GM21526 (cell line): ENCODE data around the gene FOXP1.

Experiments used
- ATAC-seq: cut with Tn5 transposase; IDR thresholded peaks from one replicate; pipeline ENCODE4 v1.9.1; 2021; ENCODE audit warnings: moderate library complexity; ENCODE audit not compliant: unreplicated experiment, low FRiP score

Gene FOXP1

DNA sequence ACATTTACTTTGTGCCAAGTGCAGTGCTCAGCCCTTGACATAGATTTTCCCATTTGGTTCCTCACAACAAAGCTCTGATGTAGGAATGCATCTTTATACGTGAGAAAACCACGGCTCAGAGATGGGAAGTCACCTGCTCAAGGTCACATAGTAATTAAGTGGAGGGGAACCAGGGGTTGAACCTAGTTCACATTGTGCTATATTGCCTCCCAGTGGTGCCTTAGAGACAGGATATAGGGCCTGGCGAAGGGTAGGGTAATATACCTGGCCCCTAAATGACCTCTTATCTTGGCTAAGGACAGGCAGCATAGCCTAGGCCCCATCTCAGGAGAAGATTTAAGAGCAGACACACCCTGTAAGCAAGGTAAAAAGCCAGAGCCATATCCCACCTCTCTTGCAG lies 71.5 kb downstream of the FOXP1 start:
- no peak for ATAC-seq

GRCh38 chr3:71511446-71511845 lies 72.1 kb downstream of the FOXP1 start:
- ATAC-seq = no peak

DNA sequence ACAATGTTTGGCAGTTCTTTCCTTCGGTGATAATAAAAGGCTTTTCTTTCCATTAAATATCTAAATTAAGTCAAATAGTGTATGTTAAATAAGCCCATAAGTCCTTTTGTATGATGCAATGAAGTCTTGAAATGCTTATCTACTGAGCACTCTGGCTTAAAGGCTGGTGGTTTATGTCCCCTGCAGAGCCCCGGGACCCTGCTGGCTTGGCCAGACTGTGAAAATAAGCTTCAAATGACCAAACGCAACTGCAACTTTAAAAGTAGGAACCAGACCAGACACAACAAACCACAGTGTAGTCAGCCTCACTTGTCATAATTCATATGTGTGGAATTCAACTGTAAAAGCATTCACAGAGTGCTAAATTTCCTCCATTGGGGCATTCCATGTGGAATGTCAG lies 72.5 kb downstream of the FOXP1 start:
- ATAC-seq = no peak

DNA sequence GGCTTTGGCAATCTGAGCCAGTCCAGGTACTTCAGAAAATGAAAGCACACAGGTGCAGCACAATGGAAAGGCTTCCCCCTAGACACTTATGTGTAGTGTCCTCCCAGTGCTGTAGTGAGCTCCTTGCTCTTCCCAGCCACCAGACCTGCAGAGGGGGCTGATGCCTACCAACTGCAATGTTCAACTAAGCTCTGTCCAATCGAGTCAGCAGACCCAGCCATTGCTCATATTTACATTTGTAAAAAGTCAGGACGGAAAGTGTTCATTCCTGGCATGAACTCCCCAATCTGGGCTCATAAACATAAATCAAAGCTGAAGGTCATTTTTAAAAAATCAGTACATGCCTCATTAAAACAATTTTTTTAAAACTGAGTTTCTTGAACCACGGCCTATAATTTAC lies 73.0 kb downstream of the FOXP1 start:
- ATAC-seq = no peak

- ATAC-seq = no peak
Observed at GRCh38 chr3:71509066-71509465, 74.5 kb downstream of the FOXP1 start.

DNA sequence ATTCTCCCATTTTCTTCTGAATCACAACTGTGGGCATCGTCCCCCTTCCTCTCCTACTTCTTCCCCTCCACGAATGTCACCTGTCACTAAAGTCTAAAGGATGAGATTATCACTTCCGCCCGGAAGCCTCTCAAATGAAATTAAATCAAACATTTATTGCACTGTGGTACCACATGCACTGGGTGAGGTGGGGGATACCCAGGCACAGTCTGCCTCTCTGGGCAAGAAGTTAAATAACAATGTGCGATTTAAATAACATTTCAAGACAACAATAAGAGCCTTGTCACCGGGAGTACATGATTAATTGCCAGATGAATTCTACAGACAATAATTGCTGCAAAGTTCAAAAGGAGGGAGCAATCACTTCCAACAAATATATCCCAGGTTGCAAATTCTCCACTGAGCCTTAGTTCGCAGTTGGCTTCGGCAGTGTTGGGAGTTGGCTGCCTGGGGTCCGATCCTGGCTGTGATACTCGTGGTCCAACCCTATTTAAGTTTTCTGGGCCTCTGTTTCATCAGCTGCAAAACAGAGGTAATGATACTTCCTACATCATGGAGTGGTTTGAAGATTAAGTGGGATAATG lies 77.7 kb downstream of the FOXP1 start:
- ATAC-seq = no peak

DNA sequence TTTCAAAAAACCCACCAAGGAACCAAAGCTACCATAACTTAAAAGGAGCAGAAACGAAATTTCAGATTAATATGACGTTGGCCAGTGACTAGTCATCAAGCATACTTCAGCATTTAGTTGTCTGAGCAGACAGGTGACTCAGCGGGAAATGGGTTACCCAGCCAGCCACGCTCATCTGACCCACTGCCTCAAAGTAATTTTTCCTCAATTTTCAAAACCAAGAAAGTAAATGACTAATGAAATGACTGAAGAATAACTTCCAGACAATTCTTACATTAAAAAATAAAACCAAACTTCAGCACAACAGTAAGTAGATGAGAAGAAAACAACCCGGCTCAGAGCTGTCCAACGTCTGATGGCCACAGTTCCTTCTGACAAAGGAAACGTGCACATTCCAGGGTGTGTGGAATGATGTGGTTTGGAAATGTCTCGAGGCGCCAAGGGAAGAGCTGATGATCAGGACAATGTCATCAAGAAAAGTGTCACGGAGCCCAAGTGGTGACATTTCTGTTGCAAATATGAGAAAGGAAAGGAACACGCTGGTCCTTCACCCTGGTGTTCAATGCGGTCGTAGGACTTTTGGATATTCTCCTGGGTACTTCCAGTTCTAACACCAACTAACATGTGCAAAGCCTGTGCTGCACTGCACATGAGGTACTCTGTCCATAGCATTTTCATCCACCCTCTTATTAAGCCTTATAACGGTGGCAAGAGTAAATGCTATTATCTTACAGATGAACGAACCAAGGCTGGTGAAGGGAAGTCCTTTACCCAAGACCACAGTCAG lies 79.1 kb downstream of the FOXP1 start:
- no peak for ATAC-seq

DNA sequence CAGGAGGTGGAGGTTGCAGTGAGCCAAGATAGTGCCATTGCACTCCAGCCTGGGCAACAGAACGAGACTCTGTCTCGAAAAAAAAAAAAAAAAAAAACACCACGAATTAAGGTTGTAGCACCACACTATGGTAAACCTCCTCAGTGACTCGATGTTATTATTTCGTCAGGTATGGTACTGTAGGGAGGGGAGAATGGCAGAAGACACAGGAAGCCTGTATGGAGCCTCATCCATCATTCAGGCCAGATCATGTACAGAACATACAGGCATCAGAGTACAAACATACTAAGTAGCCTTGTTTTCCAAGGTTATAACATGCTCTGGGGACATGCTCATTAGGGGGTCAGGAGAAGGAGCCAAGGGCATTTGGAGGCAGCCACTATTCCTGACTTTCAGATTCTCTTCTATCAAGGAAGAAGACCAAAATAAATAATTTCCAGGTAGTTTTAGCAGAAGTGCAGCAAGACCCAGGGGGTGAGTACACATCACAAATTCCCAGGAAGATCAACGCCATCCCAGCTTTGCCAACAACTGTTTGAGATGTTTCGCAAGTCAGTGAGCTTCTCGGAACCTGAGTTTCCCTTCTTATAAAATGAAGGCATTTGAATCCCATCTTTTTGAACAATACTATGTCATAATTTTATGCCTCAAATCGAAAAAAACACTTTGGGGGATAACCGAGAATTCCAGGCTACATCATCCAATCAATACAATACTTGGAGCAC lies 79.8 kb downstream of the FOXP1 start:
- ATAC-seq = no peak

GRCh38 chr3:71502066-71502625 lies 81.4 kb downstream of the FOXP1 start:
- no peak for ATAC-seq

GRCh38 chr3:71500696-71501095 lies 82.8 kb downstream of the FOXP1 start:
- no peak for ATAC-seq

- no peak for ATAC-seq
Observed at GRCh38 chr3:71499227-71499876, 84.2 kb downstream of the FOXP1 start.

- ATAC-seq = no peak
Observed at GRCh38 chr3:71498543-71498942, 85.0 kb downstream of the FOXP1 start.

DNA sequence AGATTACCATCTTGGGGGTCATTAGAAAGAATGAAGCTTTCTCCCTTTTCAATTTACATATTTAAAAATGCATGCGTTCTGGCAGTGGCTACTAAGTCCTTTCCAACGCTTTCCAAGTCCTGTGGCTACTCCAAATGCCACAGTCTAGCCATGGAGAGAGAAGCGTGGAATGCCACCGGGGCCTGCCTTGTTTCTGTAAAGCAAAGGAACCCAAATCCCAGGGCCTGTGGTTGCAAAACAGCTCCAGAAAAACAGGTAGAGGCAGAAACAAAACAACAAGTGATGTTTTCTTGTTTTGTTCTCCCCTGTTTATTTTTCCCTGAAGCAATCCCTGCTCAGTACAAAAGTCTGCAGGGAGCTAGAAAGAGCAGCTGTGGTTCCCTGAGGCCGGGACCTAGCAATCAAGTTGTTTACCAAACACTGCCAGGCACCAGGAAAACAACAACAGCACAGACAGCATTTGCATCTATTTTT lies 85.5 kb downstream of the FOXP1 start:
- no peak for ATAC-seq

DNA sequence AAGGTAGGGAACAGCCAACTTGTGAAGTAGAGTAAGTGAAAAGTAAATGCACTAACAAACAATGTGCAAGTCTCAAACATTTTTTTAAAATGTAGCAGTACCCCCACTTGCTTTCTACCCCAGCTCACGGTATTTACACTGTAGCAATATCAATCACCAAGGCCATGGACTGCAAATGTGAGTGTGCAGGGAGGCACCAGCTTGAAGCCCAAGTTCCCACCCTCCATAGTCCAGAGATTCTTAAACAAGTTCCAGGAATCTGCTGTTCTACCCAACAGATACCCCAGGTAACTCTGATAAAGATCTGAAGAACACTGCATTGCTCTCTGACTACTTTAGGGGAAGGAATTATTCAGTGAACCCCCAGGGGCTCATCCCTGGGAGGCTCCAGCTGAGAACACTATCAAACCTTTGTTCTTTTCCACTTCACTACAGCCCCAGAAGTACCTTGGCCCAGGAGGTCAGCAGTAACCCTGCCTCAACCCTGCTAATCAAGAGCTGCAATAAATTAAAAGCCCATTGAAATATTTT lies 86.1 kb downstream of the FOXP1 start:
- no peak for ATAC-seq

DNA sequence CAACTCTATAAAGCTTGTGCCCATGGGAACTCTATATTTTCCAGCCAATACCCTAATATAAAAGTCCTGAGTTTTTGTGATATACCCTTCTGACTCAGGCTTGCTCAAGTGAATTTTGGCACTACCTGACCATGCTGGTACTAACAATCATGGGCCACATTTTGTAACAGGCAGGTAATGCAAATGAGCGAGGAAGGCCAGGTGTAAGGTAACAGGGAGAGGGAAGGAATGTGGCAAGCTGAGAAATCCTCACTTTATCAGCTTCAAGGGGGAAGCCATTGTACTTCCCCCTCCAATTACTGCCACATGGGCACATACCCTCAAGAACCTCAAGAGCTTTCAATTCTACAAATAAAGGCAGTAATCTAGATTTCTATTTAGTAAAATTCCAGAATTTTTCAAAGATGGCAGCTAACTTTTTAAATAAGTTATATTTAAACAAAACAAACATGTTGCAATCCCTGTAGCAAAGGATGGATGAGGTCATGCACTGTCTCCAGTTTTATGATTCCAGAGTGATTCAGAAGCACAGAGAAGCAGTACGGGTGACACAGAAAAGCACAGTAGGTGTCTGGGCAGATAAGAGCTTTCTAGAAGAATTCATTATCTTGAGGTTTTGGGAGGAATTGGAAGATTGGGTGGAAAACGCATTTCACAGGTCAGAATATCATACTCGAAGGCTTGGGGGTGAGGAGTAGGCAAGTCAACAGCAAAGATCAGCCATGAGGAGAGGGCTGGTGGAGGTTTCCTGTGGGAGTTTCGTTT lies 87.6 kb downstream of the FOXP1 start:
- ATAC-seq = no peak

DNA sequence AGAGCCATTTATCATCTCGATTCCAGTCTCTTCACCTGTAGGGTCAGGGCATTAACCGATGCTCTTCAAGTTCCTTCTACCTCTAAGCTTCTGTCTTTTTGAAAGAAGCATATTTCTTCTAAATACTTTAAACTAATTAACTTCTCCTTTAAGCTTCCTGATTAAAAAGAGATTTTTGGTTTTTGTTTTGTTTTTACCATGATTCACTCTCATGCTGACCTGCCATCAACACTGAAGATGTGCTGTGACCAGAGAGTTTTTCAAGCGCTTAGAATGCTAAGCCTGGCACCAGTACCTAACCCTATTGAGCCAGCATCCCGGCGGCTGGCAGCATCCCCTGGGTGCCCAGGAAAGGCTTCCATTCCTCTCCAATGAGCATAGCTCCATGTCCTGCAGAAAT lies 89.3 kb downstream of the FOXP1 start:
- ATAC-seq = no peak

DNA sequence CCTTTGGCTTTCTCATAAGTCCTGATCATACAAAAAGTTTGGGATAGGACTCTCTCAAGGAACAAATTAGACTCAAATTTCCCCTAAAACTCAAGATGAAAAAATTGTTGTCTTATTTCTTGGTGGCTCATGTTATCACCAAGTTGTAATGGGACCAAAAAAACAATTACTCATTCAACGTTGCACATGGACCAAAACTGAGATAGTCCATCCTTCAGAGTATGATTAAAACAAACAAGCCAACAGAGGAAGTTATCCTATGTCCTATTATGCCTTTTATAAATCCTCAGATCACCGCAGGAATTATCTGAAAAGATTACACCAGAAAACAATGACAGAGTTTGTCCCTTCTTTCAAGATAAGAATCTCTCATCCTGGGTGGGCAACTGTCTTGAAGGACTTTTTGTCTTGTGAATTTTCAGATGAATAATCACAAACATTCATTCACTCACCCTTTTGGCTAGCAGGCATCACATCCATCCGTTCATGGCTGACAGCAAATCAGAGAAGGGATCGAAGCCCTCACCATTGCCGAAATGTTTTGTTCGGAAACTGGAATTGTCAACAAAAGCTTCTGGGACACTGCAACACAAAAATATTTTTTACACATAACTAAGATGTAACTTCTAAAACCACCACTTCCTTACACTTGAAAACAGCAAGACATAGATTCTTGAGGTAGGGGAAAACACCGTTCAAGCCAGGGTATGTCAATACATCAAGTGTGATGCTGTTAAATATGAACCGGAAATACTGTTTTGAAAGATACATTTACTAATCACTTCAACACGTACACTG lies 90.4 kb downstream of the FOXP1 start:
- ATAC-seq = no peak

- ATAC-seq = no peak
Observed at GRCh38 chr3:71492566-71492965, 91.0 kb downstream of the FOXP1 start.

GRCh38 chr3:71491154-71491752 lies 92.3 kb downstream of the FOXP1 start:
- no peak for ATAC-seq
